K562 (cell line): Measurements from ENCODE around the gene PEX3. TPM values are rescaled to one million over a fixed set of nuclear protein-coding genes. Genes with fewer than 3 reads are reported as not detected.

ENCODE experiments used
- ATAC-seq: fragments of 200-7000 bp; cut with Tn5 transposase; 3 replicates; pipeline ENCODE4 v1.9.1; 2020; ENCODE audit warnings: moderate library complexity
- BruUV-seq: library from RNA; stranded (reverse); fragments of 400-500 nt; replicated peaks from 2 replicates; lab custom pipeline; 2021; lab: Mats Ljungman, UMichigan
- CTCF ChIA-PET: fragments of 300-600 bp; formaldehyde crosslinking; extraction: SDS; loops from one replicate; lab custom pipeline; 2021; ENCODE audit warnings: low intra/inter-chr PET ratio; lab: Yijun Ruan, JAX
- POLR2A ChIA-PET: fragments of 300-600, 350-650 bp; sonication (Branson Sonifier 250); formaldehyde crosslinking; extraction: SDS; loops from one replicate; lab custom pipeline; 2021; ENCODE audit warnings: antibody characterized with exemption, inconsistent platforms; lab: Yijun Ruan, JAX
- DNase-seq, 4 experiments: peaks; one replicate each; pipeline versions ENCODE4 v3.0.0 to v3.0.0-alpha.2; 2011 to 2018; ENCODE audit warnings: low spot score in 3 of 4, mixed read lengths in 3 of 4; ENCODE audit errors: extremely low read depth in 1 of 4
- FAIRE-seq: peaks from 2 replicates; lab custom pipeline; 2011; peaks lifted over from hg19 to GRCh38; lab: Jason Lieb, UNC
- H2AFZ ChIP-seq: 2 replicates; pipeline ENCODE4 v1.6.0; 2011; ENCODE audit warnings: low read depth, low read length, control low read depth, inconsistent platforms
- H3K27ac ChIP-seq: fragments of 200-600 bp; 3 replicates; pipeline ENCODE4 v1.8.0; 2011; ENCODE audit warnings: low read depth, mild to moderate bottlenecking, control low read depth, inconsistent platforms, low read length, moderate library complexity, mixed read lengths; ENCODE audit errors: extremely low read depth
- H3K27me3 ChIP-seq, 2 experiments: fragments of 300-600 bp in 1 of 2; 2 replicates in 1 of 2; 3 replicates in 1 of 2; pipeline versions ENCODE4 v1.6.0 to v1.8.0; 2011; ENCODE audit warnings: inconsistent platforms in 2 of 2, low read length in 2 of 2, mild to moderate bottlenecking in 1 of 2, mixed read lengths in 1 of 2, moderate library complexity in 1 of 2; ENCODE audit not compliant: control insufficient read depth in 2 of 2, insufficient read depth in 2 of 2
- H3K36me3 ChIP-seq: fragments of 300-600 bp; 3 replicates; pipeline ENCODE4 v1.8.0; 2011; ENCODE audit warnings: mild to moderate bottlenecking, low read length, inconsistent platforms; ENCODE audit not compliant: control insufficient read depth, insufficient read depth
- H3K4me1 ChIP-seq, 2 experiments: fragments of 200-600 bp in 1 of 2; replicated peaks in 1 of 2; 2 replicates in 1 of 2; 3 replicates in 1 of 2; pipeline versions ENCODE4 v1.5.1 to v1.8.0; 2011; ENCODE audit warnings: inconsistent platforms in 2 of 2, low read length in 2 of 2, mild to moderate bottlenecking in 1 of 2, mixed read lengths in 1 of 2, moderate library complexity in 1 of 2; ENCODE audit not compliant: control insufficient read depth in 2 of 2, insufficient read depth in 2 of 2
- H3K4me2 ChIP-seq: 2 replicates; pipeline ENCODE4 v1.6.1; 2011; ENCODE audit warnings: low read length, control low read depth, inconsistent platforms, mixed read lengths; ENCODE audit not compliant: insufficient read depth
- H3K4me3 ChIP-seq: fragments of 200-600 bp; sonication (generic), shearing (Covaris generic); 2 replicates; pipeline ENCODE4 v1.5.1; 2016; ENCODE audit warnings: control low read depth, inconsistent platforms
- H3K79me2 ChIP-seq: fragments of 200-600 bp; 3 replicates; pipeline ENCODE4 v1.8.0; 2011; ENCODE audit warnings: low read length, inconsistent platforms; ENCODE audit not compliant: control insufficient read depth, insufficient read depth
- H3K9ac ChIP-seq, 2 experiments: 2 replicates each; pipeline versions ENCODE4 v1.6.0 to v1.6.1; 2011; ENCODE audit warnings: low read depth in 2 of 2, low read length in 2 of 2, control low read depth in 1 of 2, inconsistent platforms in 1 of 2, mild to moderate bottlenecking in 1 of 2, mixed read lengths in 1 of 2; ENCODE audit not compliant: insufficient read depth in 1 of 2
- H3K9me1 ChIP-seq: one replicate; pipeline ENCODE4 v1.6.0; 2011; ENCODE audit warnings: inconsistent platforms, mild to moderate bottlenecking, low read length, moderate library complexity; ENCODE audit not compliant: control insufficient read depth, insufficient read depth
- H3K9me3 ChIP-seq: replicated peaks from 2 replicates; pipeline ENCODE4 v1.5.1; 2011; ENCODE audit warnings: low read depth, low read length, inconsistent platforms; ENCODE audit not compliant: control insufficient read depth, insufficient read depth
- H4K20me1 ChIP-seq: replicated peaks from 2 replicates; pipeline ENCODE4 v1.6.1; 2011; ENCODE audit warnings: low read length, inconsistent platforms, mixed read lengths; ENCODE audit not compliant: control insufficient read depth, insufficient read depth
- ETS2 ChIP-seq: IDR thresholded peaks from 2 replicates; pipeline ENCODE4 v1.6.1; 2016; ENCODE audit warnings: borderline replicate concordance, missing genetic modification characterization, mild to moderate bottlenecking, moderate library complexity, missing compliant biosample characterization; ENCODE audit not compliant: poor library complexity, severe bottlenecking
- KLF10 ChIP-seq: fragments of 250-450 bp; sonication (Bioruptor Pico); IDR thresholded peaks from 2 replicates; pipeline ENCODE4 v1.6.1; 2021; ENCODE audit warnings: matching md5 sums
- KLF6 ChIP-seq: fragments of 250-450 bp; sonication (Bioruptor Pico); IDR thresholded peaks from 2 replicates; pipeline ENCODE4 v1.4.0; 2020; ENCODE audit warnings: mild to moderate bottlenecking, moderate library complexity, borderline replicate concordance
- PKNOX1 ChIP-seq: fragments of 450-650 bp; IDR thresholded peaks from 2 replicates; pipeline ENCODE4 v1.6.1; 2016
- POLR2G ChIP-seq: fragments of 200-400 bp; formaldehyde crosslinking; IDR thresholded peaks from 2 replicates; pipeline ENCODE4 v1.6.1; 2017; ENCODE audit warnings: low read depth, mild to moderate bottlenecking, antibody characterized with exemption, low read length, moderate library complexity
- RBM25 ChIP-seq: fragments of 200-400 bp; formaldehyde crosslinking; IDR thresholded peaks from 2 replicates; pipeline ENCODE4 v1.6.1; 2018; ENCODE audit warnings: low read length, low read depth, moderate library complexity; ENCODE audit not compliant: severe bottlenecking
- SAFB2 ChIP-seq: fragments of 200-400 bp; formaldehyde crosslinking; IDR thresholded peaks from 2 replicates; pipeline ENCODE4 v1.6.1; 2018; ENCODE audit warnings: borderline replicate concordance, low read length, low read depth, moderate library complexity; ENCODE audit not compliant: severe bottlenecking
- ZNF121 ChIP-seq: sonication (generic); formaldehyde crosslinking; conservative IDR thresholded peaks from 2 replicates; pipeline ENCODE4 v1.8.0; 2022; ENCODE audit warnings: missing genetic modification reagents
- WGBS: fragments of 100-300 bp; shearing (Covaris generic); methylation state at CpG from one replicate; pipeline ENCODE4 v1.1.6; 2016; ENCODE audit warnings: low coverage, mixed read lengths; ENCODE audit not compliant: insufficient coverage; ENCODE audit errors: missing lambda C conversion rate; 5-methylcytosine and 5-hydroxymethylcytosine counted together
- in situ Hi-C: fragments of 300-500 bp; cut with MboI; formaldehyde crosslinking; loops from 4 replicates; pipeline ENCODE4 v1.15.0; 2018; ENCODE audit warnings: inconsistent platforms, mixed read lengths
- intact Hi-C: fragments of 100-400 bp; cut with micrococcal nuclease; formaldehyde crosslinking; loops from 2 replicates; pipeline ENCODE4 v1.14.2; 2022
- polyA plus RNA-seq, 8 experiments: library from polyadenylated mRNA; depleted of rRNA in 4 of 8; stranded (reverse) in 5 of 8; unstranded in 3 of 8; fragments of >200 nt; fragmentation: Nextera tagmentation in 2 of 8; fragmentation: Illumina TruSeq in 1 of 8; extraction: Ambion mirVana in 2 of 8; extraction: Trizol in 1 of 8; gene quantifications; 2 replicates each; pipeline versions ENCODE4 v1.2.1 to v1.2.3, GENCODE V29; 2011 to 2014; ENCODE audit warnings: inconsistent platforms in 1 of 8, missing spikeins in 1 of 8
- total RNA-seq, 7 experiments: library from RNA; depleted of rRNA in 6 of 7; stranded (reverse); fragments of >200 nt in 6 of 7; fragmentation: Illumina TruSeq in 2 of 7; extraction: Trizol in 2 of 7; gene quantifications; 2 replicates each; pipeline versions ENCODE4 v1.2.1 to v1.2.3, GENCODE V29; 2011 to 2021; ENCODE audit warnings: low replicate concordance in 1 of 7
- TF ChIP-seq, protein P1 (sequence below): sonication (generic); formaldehyde crosslinking; IDR thresholded peaks from 2 replicates; pipeline ENCODE4 v1.9.0; 2022; ENCODE audit warnings: mild to moderate bottlenecking, missing genetic modification reagents

Gene PEX3
- total and polyA plus RNA-seq, 9 of the 15 experiments (the other 6 are each of a cell fraction or from before 2014, with no cell fraction given), result 17.3 to 69.6 (median 32.7) TPM

- no peak for TF ChIP-seq ETS2 (tag)
- TF ChIP-seq POLR2G, result 0 out of 2 replicates have a peak, but pooled peaks have one; percentile 22
- TF ChIP-seq PKNOX1, result peak; percentile 26; the same call in 1 of the 2 replicates
- TF ChIP-seq SAFB2, result no peak
- TF ChIP-seq KLF10 (CRISPR knock-in tag), result no peak
- TF ChIP-seq KLF6 (CRISPR knock-in tag), result no peak
Measured at GRCh38 chr6:143490775-143491174, 40.2 kb downstream of the PEX3 start (continued).

DNA sequence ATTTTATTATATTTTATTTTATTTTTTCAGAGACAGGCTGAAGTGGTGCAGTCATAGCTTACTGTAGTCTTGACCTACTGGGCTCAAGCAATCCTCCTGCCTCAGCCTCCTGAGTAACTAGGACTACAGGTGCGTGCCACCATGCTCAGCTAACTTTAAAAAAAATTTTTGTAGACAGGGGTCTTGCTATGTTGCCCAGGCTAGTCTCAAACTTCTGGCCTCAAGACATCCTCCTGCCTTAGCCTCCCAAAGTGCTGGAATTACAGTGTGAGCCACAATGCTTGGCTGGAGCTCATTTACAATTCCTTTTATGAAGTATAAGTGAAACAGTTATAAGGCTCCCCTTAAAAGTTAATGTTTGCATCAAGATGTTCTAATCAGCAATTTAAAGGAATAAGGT is 46.4 kb downstream of the PEX3 start:
- DNase-seq (no peak), FAIRE-seq (no peak), ATAC-seq (no peak)
- H3K9me1 ChIP-seq, result no peaks in the 10 kb centered on the region
- no peaks in the 10 kb centered on the region for H3K27me3 ChIP-seq
- intact Hi-C loops (no loop called here), in situ Hi-C loops (no loop called here)
- H3K4me1 ChIP-seq, result no peaks in the 10 kb centered on the region
- POLR2A ChIA-PET, result interaction anchor here (1.6 to 1.9 kb wide), 2 partner anchors 9 to 15 kb away, joined by 5 to 6 read pairs; partner anchors contain the start of gene FUCA2
- H2AFZ ChIP-seq, result no peak overlapping the region
- peaks cover 86% of the 10 kb centered on the region for H3K36me3 ChIP-seq
- BruUV-seq, result no TSS peak
- no peak overlapping the region for H3K4me2 ChIP-seq
- H3K4me3 ChIP-seq, result no peak overlapping the region
- H3K9me3 ChIP-seq, result no peaks in the 10 kb centered on the region; the same call in 1 of the 2 replicates
- H3K9ac ChIP-seq, result no peak overlapping the region
- TF ChIP-seq, protein P1, sequence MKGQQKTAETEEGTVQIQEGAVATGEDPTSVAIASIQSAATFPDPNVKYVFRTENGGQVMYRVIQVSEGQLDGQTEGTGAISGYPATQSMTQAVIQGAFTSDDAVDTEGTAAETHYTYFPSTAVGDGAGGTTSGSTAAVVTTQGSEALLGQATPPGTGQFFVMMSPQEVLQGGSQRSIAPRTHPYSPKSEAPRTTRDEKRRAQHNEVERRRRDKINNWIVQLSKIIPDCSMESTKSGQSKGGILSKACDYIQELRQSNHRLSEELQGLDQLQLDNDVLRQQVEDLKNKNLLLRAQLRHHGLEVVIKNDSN (CRISPR knock-in tag), result no peak
- TF ChIP-seq ZNF121 (CRISPR knock-in tag) (peak; percentile 91), RBM25 (peak; percentile 56)
- H4K20me1 ChIP-seq, result no peaks in the 10 kb centered on the region
- CTCF ChIA-PET, result no interaction called here
- WGBS, result 93% methylated on average over 1 of the region's 1 CpG
- H3K27ac ChIP-seq, result no peak overlapping the region
- H3K79me2 ChIP-seq, result no peaks in the 10 kb centered on the region
